ENCODE measurements around the gene TCF20.

- TF ChIP-seq CTCF (IDR thresholded peaks at IDR 0.05) (no peak), EZH2phosphoT487 (IDR thresholded peaks at IDR 0.05) (no peak)
Observed at GRCh38 chr22:42319386-42319785, 48.9 kb upstream of the TCF20 start.

Data from neural progenitor cell (in vitro differentiated cells).